AG04450 (cell line): Measurements from ENCODE around the gene MAN1C1. TPM values are rescaled to one million over a fixed set of nuclear protein-coding genes. Genes with fewer than 3 reads are reported as not detected.

Source experiments
- CTCF ChIA-PET: fragments of 300-600, 350-600 bp; formaldehyde crosslinking; extraction: SDS; loops from one replicate; lab custom pipeline; 2022; ENCODE audit warnings: antibody characterized with exemption, inconsistent platforms; lab: Charles Lee
- POLR2A ChIA-PET: fragments of 350-600 bp; formaldehyde crosslinking; extraction: SDS; loops from one replicate; lab custom pipeline; 2021; ENCODE audit warnings: antibody characterized with exemption, inconsistent platforms; lab: Yijun Ruan, JAX
- DNase-seq: peaks from one replicate; pipeline ENCODE4 v3.0.0-alpha.2; 2011; ENCODE audit warnings: low read depth, low spot score
- H3K27ac ChIP-seq: one replicate; pipeline ENCODE4 v1.5.1; 2012; ENCODE audit warnings: low read depth, low read length, control low read depth
- H3K27me3 ChIP-seq: one replicate; pipeline ENCODE4 v1.6.0; 2012; ENCODE audit warnings: low read length; ENCODE audit not compliant: control insufficient read depth, insufficient read depth
- H3K4me3 ChIP-seq: 2 replicates; pipeline ENCODE4 v1.5.1; 2011; ENCODE audit warnings: mild to moderate bottlenecking, low read depth, low read length, control low read depth
- H3K9me3 ChIP-seq: 2 replicates; pipeline ENCODE4 v1.5.1; 2012; ENCODE audit warnings: low read length; ENCODE audit not compliant: control insufficient read depth, insufficient read depth
- CTCF ChIP-seq: IDR thresholded peaks from 2 replicates; pipeline ENCODE4 v1.5.1; 2011; ENCODE audit warnings: low read depth, low read length, control low read depth, inconsistent platforms
- polyA plus RNA-seq: library from polyadenylated mRNA; depleted of rRNA; stranded (reverse); fragments of >200 nt; gene quantifications from 2 replicates; pipeline ENCODE4 v1.2.3, GENCODE V29; 2011

Gene MAN1C1
- polyA plus RNA-seq, 1 experiment = 16.9 TPM

GRCh38 chr1:25702101-25702775 lies 85.6 kb downstream of the MAN1C1 start:
- DNase-seq = no peak
- POLR2A ChIA-PET = interaction anchor here (1.5 kb wide), 1 partner anchor 10 kb away, joined by 5 read pairs; no protein-coding TSS in a partner anchor
- no peak overlapping the region for H3K4me3 ChIP-seq
- no peaks in the 10 kb centered on the region for H3K9me3 ChIP-seq
- H3K27ac ChIP-seq = no peak overlapping the region
- TF ChIP-seq CTCF = no peak
- CTCF ChIA-PET = no interaction called here
- H3K27me3 ChIP-seq = no peaks in the 10 kb centered on the region

GRCh38 chr1:25703041-25703440 lies 86.5 kb downstream of the MAN1C1 start:
- DNase-seq = no peak
- Histone ChIP-seq H3K27ac (no peak overlapping the region), H3K27me3 (no peaks in the 10 kb centered on the region), H3K9me3 (no peaks in the 10 kb centered on the region), H3K4me3 (no peak overlapping the region)
- no peak for TF ChIP-seq CTCF
- CTCF ChIA-PET = no interaction called here
- POLR2A ChIA-PET = interaction anchor here (1.5 kb wide), 1 partner anchor 9 kb away, joined by 5 read pairs; no protein-coding TSS in a partner anchor

GRCh38 chr1:25703671-25704266 lies 87.2 kb downstream of the MAN1C1 start:
- Histone ChIP-seq H3K9me3 (no peaks in the 10 kb centered on the region), H3K27me3 (no peaks in the 10 kb centered on the region), H3K4me3 (no peak overlapping the region), H3K27ac (no peak overlapping the region)
- ChIA-PET CTCF (interaction anchor here (1.7 kb wide), 1 partner anchor 9 kb away, joined by 4 read pairs; no protein-coding TSS in a partner anchor), POLR2A (interaction anchor here (1.5 kb wide), 1 partner anchor 8 kb away, joined by 5 read pairs; no protein-coding TSS in a partner anchor)
- DNase-seq = no peak
- no peak for TF ChIP-seq CTCF

- ChIA-PET CTCF (interaction anchor here (1.7 kb wide), 1 partner anchor 9 kb away, joined by 4 read pairs; no protein-coding TSS in a partner anchor), POLR2A (no interaction called here)
- no peak for DNase-seq
- Histone ChIP-seq H3K27ac (no peak overlapping the region), H3K9me3 (no peaks in the 10 kb centered on the region), H3K4me3 (no peak overlapping the region), H3K27me3 (no peaks in the 10 kb centered on the region)
- TF ChIP-seq CTCF = no peak
Observed at GRCh38 chr1:25704267-25704691, 87.7 kb downstream of the MAN1C1 start.

- Histone ChIP-seq H3K9me3 (no peaks in the 10 kb centered on the region), H3K27ac (no peak overlapping the region), H3K4me3 (no peak overlapping the region), H3K27me3 (no peaks in the 10 kb centered on the region)
- no peak for DNase-seq
- ChIA-PET CTCF (interaction anchor here (1.7 kb wide), 1 partner anchor 11 kb away, joined by 4 read pairs; no protein-coding TSS in a partner anchor), POLR2A (no interaction called here)
- TF ChIP-seq CTCF = no peak
Observed at GRCh38 chr1:25705699-25706098, 89.1 kb downstream of the MAN1C1 start.
